ENCODE data around the gene NSD2.

GRCh38 chr4:1874201-1874600 is 3.0 kb downstream of the NSD2 start:
- TF ChIP-seq BHLHE40 (IDR thresholded peaks at IDR 0.05; ENCODE audit: borderline replicate concordance) (no peak), LEF1 (IDR thresholded peaks at IDR 0.05; ENCODE audit: borderline replicate concordance) (no peak), ELF4 (IDR thresholded peaks at IDR 0.05) (no peak), L3MBTL2 (conservative IDR thresholded peaks at IDR 0.05) (no peak), HDGF (IDR thresholded peaks at IDR 0.05; ENCODE audit: borderline replicate concordance) (no peak), ZNF384 (IDR thresholded peaks at IDR 0.05) (no peak)
